ENCODE data around the gene SMIM36.

Gene SMIM36

DNA sequence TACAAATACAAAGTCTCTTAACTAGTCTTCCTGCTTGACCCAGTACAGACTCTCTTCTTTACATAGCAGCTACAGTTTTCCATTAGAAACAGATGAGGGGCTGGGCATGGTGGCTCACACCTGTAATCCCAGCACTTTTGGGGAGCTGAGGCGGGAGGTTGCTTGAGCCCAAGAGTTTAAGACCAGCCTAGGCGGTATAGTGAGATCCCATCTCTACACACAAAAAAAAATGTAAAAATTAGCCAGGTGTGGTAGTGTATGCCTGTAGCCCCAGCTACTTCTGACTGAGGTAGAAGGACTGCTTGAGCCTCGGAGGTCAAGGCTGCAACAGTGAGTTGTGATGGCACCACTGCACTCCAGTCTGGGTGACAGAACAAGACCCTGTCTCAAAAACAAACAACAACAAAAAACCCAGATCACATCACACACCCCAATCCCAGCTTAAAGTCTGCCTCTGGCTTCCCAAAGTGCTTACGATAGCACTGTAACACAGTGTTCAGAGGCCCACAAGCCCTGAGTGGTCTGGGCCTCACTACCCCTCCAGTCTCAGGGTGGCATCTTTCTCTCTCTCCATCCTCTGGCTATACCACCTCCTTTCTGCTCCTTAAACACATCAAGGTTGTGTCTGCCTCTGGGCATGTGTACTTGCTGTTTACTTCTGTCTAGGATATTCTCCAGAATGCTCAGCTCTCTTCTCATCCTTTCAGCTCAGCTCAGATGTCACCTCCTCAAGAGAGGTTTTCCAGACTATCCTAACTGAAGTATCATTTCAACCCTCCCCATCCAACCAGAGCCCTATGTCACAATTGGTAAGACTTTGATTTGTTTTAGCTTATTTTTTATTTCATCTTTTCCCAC, 93.6 kb downstream of the SMIM36 start:
- H3K9me3 ChIP-seq, result no peaks in the 10 kb centered on the region
- no peaks in the 10 kb centered on the region for H3K36me3 ChIP-seq
- no peak overlapping the region for H3K4me3 ChIP-seq (ENCODE audit: low read depth in 1 of 2, low read length in 1 of 2)
- peaks cover 13% of the 10 kb centered on the region for H3K27me3 ChIP-seq
- H3K27ac ChIP-seq, result no peak overlapping the region
- peaks cover 20 to 22% of the 10 kb centered on the region in 2 experiments for H3K4me1 ChIP-seq (ENCODE audit: control insufficient read depth in 1 of 2, insufficient read depth in 1 of 2, low read depth in 1 of 2, low read length in 1 of 2)
- TF ChIP-seq, protein P1, sequence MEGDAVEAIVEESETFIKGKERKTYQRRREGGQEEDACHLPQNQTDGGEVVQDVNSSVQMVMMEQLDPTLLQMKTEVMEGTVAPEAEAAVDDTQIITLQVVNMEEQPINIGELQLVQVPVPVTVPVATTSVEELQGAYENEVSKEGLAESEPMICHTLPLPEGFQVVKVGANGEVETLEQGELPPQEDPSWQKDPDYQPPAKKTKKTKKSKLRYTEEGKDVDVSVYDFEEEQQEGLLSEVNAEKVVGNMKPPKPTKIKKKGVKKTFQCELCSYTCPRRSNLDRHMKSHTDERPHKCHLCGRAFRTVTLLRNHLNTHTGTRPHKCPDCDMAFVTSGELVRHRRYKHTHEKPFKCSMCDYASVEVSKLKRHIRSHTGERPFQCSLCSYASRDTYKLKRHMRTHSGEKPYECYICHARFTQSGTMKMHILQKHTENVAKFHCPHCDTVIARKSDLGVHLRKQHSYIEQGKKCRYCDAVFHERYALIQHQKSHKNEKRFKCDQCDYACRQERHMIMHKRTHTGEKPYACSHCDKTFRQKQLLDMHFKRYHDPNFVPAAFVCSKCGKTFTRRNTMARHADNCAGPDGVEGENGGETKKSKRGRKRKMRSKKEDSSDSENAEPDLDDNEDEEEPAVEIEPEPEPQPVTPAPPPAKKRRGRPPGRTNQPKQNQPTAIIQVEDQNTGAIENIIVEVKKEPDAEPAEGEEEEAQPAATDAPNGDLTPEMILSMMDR (IDR thresholded peaks at IDR 0.05), result no peak

DNA sequence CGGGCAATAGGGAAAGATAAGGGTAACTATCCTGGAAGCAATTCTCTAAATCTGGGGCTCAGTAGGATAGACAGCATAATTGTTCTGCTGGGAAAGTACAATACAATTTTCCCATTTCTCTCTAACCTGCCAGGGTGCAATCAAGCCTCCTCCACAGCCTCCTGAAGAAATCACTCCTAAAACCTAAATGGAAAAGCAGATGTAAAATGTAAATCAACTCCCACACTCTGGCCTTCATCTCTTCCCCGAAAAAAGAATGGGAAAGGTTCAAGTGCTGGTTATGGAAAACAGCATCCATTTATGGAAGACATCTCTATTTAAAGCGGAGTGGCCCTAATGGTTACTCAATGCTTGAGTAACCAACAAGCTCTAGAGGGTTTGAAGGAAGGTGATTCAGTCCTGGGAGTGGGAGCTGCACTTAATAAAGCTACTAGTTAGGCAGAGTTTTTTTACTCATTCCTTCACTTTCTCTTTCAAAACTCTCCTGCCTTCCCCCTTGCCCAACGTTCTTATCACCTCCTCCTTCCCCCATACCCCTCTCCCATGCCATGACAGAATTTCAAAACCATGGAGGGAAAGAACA, 94.7 kb downstream of the SMIM36 start:
- Histone ChIP-seq H3K4me1 (ENCODE audit: control insufficient read depth in 1 of 2, insufficient read depth in 1 of 2, low read depth in 1 of 2, low read length in 1 of 2) (peaks cover 16% of the 10 kb centered on the region in 2 experiments), H3K36me3 (no peaks in the 10 kb centered on the region), H3K9me3 (no peaks in the 10 kb centered on the region), H3K27ac (no peak overlapping the region), H3K27me3 (peaks cover 8% of the 10 kb centered on the region), H3K4me3 (ENCODE audit: low read depth in 1 of 2, low read length in 1 of 2) (no peak overlapping the region)
- TF ChIP-seq, protein P1 (IDR thresholded peaks at IDR 0.05), result no peak

DNA sequence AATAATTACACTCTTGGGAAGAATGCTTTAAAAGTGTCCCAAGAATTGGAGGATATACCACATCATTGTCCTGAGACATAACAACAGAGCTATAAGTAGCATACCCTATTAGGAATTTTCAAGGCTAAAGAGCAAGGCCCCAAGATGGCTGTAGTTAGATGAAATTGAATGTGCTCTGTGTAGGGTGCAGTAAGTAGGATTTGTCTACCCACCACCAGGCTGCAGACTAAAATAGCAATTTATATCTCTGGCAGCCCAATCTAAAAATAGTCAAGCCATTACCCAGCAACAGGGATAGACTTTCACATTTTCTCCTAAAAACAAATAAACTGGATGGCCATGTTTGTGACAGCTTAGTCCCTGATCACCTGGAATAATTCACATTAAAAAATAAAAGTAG, 95.3 kb downstream of the SMIM36 start:
- Histone ChIP-seq H3K36me3 (peaks cover 4% of the 10 kb centered on the region), H3K4me3 (ENCODE audit: low read depth in 1 of 2, low read length in 1 of 2) (no peak overlapping the region), H3K9me3 (no peaks in the 10 kb centered on the region), H3K27me3 (peaks cover 3% of the 10 kb centered on the region), H3K4me1 (ENCODE audit: control insufficient read depth in 1 of 2, insufficient read depth in 1 of 2, low read depth in 1 of 2, low read length in 1 of 2) (peaks cover 11% of the 10 kb centered on the region in 2 experiments), H3K27ac (no peak overlapping the region)
- TF ChIP-seq, protein P1 (IDR thresholded peaks at IDR 0.05), result no peak

DNA sequence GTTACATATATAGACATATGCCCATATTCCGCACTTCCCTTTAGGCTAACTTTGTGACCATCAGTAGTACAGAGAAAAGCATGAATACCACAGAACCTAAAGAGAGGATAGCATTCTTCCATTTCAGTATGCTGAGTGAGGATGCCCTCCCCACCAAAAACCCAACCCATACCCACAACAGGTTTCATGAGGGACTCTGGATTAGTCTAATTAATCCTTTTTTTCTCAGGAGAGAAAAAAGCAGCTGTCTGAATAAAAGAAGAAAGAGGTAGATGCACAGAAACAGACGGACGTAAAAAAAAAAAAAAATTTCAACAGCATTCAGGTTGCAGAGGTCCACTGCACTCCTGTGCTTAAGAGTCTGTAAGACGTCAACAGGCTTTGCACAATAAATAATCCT, 96.3 kb downstream of the SMIM36 start:
- H3K27me3 ChIP-seq, result no peaks in the 10 kb centered on the region
- no peak overlapping the region for H3K4me3 ChIP-seq (ENCODE audit: low read depth in 1 of 2, low read length in 1 of 2)
- TF ChIP-seq, protein P1 (IDR thresholded peaks at IDR 0.05), result no peak
- no peak overlapping the region for H3K27ac ChIP-seq
- H3K4me1 ChIP-seq (ENCODE audit: control insufficient read depth in 1 of 2, insufficient read depth in 1 of 2, low read depth in 1 of 2, low read length in 1 of 2), result peaks cover under 1% of the 10 kb centered on the region in 2 experiments
- H3K9me3 ChIP-seq, result no peaks in the 10 kb centered on the region
- H3K36me3 ChIP-seq, result peaks cover 11% of the 10 kb centered on the region

DNA sequence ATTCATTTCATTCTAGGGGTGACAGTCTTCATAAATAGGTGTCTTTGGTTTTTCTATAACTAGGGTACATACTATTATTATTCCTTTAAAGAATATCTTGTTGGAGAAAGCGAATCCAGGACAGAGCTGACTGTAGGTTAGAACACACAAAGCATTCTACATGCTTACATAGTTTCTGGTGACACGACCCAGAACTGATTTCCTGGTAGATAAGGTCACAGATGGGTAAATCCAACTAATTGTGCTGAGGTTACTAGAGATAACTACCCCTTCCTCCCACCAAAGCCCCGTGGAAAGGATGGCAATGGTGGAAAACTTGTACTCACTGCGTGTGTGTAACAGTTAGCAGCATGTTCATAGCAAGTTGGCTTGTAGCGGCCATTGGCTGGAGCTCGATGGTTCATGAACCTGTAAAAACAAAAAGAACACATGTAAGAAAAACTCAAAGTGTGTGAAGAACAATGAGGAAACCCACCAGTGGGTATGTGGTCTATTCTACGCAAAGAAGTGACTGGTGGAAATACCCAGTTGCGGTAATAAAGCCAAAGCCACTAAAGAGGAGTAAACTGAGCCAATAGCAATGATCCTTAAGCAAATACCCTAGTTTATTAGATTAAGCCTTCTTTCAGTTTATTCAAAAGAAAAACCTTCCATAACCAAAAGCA, 97.3 kb downstream of the SMIM36 start:
- Histone ChIP-seq H3K36me3 (peaks cover 11% of the 10 kb centered on the region), H3K9me3 (no peaks in the 10 kb centered on the region), H3K4me3 (ENCODE audit: low read depth in 1 of 2, low read length in 1 of 2) (no peak overlapping the region), H3K4me1 (ENCODE audit: control insufficient read depth in 1 of 2, insufficient read depth in 1 of 2, low read depth in 1 of 2, low read length in 1 of 2) (no peaks in the 10 kb centered on the region), H3K27ac (no peak overlapping the region), H3K27me3 (no peaks in the 10 kb centered on the region)
- TF ChIP-seq, protein P1 (IDR thresholded peaks at IDR 0.05), result no peak
